A673 (cell line): ENCODE results near the gene HIP1R.

ENCODE experiments used
- CTCF ChIP-seq: fragments of 300-800, 200-600 bp; sonication (generic); conservative IDR thresholded peaks from 2 replicates; pipeline ENCODE4 v1.5.1; 2017; ENCODE audit warnings: low read depth, mild to moderate bottlenecking, antibody characterized with exemption, low read length, moderate library complexity, mixed read lengths
- EZH2 ChIP-seq: fragments of 200-600 bp; sonication (generic); IDR thresholded peaks from 2 replicates; pipeline ENCODE4 v1.6.1; 2017; ENCODE audit warnings: borderline replicate concordance, low read depth, mild to moderate bottlenecking, mixed read lengths, antibody characterized with exemption, low read length; ENCODE audit not compliant: poor library complexity, severe bottlenecking

- TF ChIP-seq CTCF = no peak
- no peak for TF ChIP-seq EZH2
Observed at GRCh38 chr12:122848471-122849351, 13.5 kb downstream of the HIP1R start.
